Common myeloid progenitor, CD34-positive (primary cell): ENCODE results near the gene BRICD5.

Experiments
- CTCF ChIA-PET: fragments of 350-600 bp; sonication (Branson Sonifier 250); formaldehyde crosslinking; loops from one replicate; lab custom pipeline; 2021; ENCODE audit warnings: antibody characterized with exemption; lab: Charles Lee
- POLR2A ChIA-PET: fragments of 350-600 bp; sonication (Branson Sonifier 250); formaldehyde crosslinking; loops from one replicate; lab custom pipeline; 2021; ENCODE audit warnings: antibody characterized with exemption; lab: Charles Lee
- DNase-seq, 3 donors: peaks; one replicate each; pipeline versions ENCODE4 v3.0.0 to v3.0.0-alpha.2; 2013
- H3K27ac ChIP-seq, 2 experiments: 1 replicate in 1 of 2; 2 replicates in 1 of 2; pipeline ENCODE4 v1.7.0; 2013; ENCODE audit warnings: inconsistent platforms in 2 of 2, low read length in 2 of 2, mild to moderate bottlenecking in 2 of 2, low read depth in 1 of 2, moderate library complexity in 1 of 2; ENCODE audit not compliant: severe bottlenecking in 2 of 2, insufficient read depth in 1 of 2, poor library complexity in 1 of 2
- H3K27me3 ChIP-seq, 5 experiments: replicated peaks in 2 of 5; 1 replicate in 3 of 5; 2 replicates in 2 of 5; pipeline versions ENCODE4 v1.6.1 to v1.7.0; 2013; ENCODE audit warnings: low read length in 4 of 5, mild to moderate bottlenecking in 2 of 5, moderate library complexity in 2 of 5, inconsistent platforms in 1 of 5; ENCODE audit not compliant: insufficient read depth in 5 of 5, control insufficient read depth in 4 of 5
- H3K36me3 ChIP-seq, 4 experiments: 1 replicate in 2 of 4; 2 replicates in 2 of 4; pipeline versions ENCODE4 v1.6.1 to v1.7.0; 2013; ENCODE audit warnings: low read length in 3 of 4, control low read depth in 1 of 4, mild to moderate bottlenecking in 1 of 4; ENCODE audit not compliant: control insufficient read depth in 4 of 4, insufficient read depth in 4 of 4
- H3K4me1 ChIP-seq, 4 experiments: 1 replicate in 3 of 4; 2 replicates in 1 of 4; pipeline versions ENCODE4 v1.6.1 to v1.7.1; 2013; ENCODE audit warnings: low read length in 3 of 4, mild to moderate bottlenecking in 3 of 4, control low read depth in 1 of 4, inconsistent platforms in 1 of 4, moderate library complexity in 1 of 4; ENCODE audit not compliant: control insufficient read depth in 4 of 4, insufficient read depth in 4 of 4; ENCODE audit errors: control extremely low read depth in 1 of 4
- H3K4me3 ChIP-seq, 7 experiments: 1 replicate in 4 of 7; 2 replicates in 3 of 7; pipeline versions ENCODE4 v1.5.1 to v1.7.0; 2013; ENCODE audit warnings: mild to moderate bottlenecking in 7 of 7, low read length in 6 of 7, moderate library complexity in 6 of 7, inconsistent platforms in 2 of 7, low read depth in 2 of 7, control low read depth in 1 of 7; ENCODE audit not compliant: insufficient read depth in 4 of 7, control insufficient read depth in 1 of 7; ENCODE audit errors: extremely low read depth in 1 of 7
- H3K9me3 ChIP-seq, 5 experiments: 1 replicate in 4 of 5; 2 replicates in 1 of 5; pipeline versions ENCODE4 v1.6.1 to v1.7.1; 2013; ENCODE audit warnings: low read length in 4 of 5, mild to moderate bottlenecking in 2 of 5, inconsistent platforms in 1 of 5, low read depth in 1 of 5, moderate library complexity in 1 of 5; ENCODE audit not compliant: control insufficient read depth in 4 of 5, insufficient read depth in 2 of 5; ENCODE audit errors: control extremely low read depth in 1 of 5
- WGBS: methylation state at CpG from one replicate; pipeline ENCODE4 v1.1.5; 2013; ENCODE audit not compliant: insufficient coverage; 5-methylcytosine and 5-hydroxymethylcytosine counted together

The BRICD5 gene

DNA sequence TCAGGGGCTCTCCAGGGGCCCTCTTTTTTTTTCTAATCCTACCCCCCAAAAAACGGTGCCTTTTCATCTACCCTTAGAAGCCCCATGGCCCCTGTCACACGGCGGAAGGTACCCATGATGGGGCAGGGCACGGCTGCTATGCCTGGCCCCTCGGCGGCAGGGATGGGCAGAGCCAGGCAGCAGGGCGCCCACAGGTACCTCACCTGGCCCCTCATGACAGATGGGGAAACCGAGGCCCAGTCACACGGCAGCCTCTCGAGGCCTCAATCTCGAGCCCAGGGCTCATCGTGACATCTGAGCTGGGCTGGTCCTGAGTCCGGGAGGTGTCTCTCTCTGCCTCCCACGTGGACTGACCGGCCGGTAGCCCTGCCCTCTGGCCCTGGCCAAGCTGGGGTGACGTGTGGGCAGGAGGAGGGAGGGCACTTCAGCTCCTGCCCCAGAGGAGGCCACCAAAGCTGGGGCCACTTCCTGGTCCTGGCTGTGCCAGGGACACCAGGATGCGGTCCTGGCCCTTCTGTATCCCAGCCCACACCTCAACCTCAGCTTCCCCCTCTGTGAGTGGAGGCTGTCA lies 43.5 kb downstream of the BRICD5 start:
- POLR2A ChIA-PET: interaction anchor here (0.7 kb wide), 1 partner anchor 12 kb away, joined by 4 read pairs; the partner anchor contains the start of gene TRAF7
- no peaks in the 10 kb centered on the region for H3K4me1 ChIP-seq
- no peaks in the 10 kb centered on the region for H3K27me3 ChIP-seq
- no peak overlapping the region for H3K4me3 ChIP-seq
- peaks cover 0 to 8% (median 0%) of the 10 kb centered on the region in 5 experiments for H3K9me3 ChIP-seq
- CTCF ChIA-PET: interaction anchor here (0.8 kb wide), 1 partner anchor 12 kb away, joined by 4 read pairs; the partner anchor contains the start of gene TRAF7
- no peak for DNase-seq
- WGBS: 97% methylated on average over 15 of the region's 18 CpGs
- H3K36me3 ChIP-seq: peaks cover 4 to 70% (median 40%) of the 10 kb centered on the region in 4 experiments
- H3K27ac ChIP-seq: no peak overlapping the region

DNA sequence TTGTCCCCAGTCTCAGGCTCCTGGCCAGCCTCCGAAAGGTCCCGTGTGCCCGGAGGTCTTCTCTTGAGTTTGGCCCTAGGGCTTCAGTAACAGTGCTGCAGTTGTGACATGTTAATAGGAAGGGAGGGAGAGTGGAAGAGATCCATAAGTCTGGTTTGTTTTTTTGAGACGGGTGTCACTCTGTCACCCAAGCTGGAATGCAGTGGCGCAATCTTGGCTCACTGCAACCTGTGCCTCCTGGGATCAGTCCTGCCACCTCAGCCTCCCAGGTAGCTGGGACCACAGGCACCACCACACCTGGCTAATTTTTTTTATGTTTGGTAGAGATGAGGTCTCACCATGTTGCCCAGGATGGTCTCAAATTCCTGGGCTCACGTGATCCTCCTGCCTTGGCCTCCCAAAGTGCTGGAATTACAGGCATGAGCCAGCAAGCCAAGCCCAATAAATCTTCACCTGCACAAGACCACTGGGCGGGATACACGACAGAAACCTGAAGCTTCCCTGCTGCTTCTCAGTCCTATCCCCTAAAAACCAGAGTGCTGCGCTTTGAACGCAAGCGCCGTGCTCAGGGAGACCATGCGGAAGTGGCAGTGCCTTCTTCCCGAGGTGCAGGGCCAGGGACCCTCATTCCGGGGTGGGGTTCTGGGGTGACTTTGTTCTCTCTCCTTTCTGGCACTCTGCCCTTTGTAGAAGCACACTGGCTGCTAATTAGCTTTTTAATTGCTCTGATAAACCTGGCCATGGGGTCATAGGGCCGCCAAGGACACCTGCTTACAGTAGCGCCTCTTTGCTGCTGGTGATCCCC lies 44.2 kb downstream of the BRICD5 start:
- ChIA-PET CTCF (interaction anchor here (0.8 kb wide), 1 partner anchor 11 kb away, joined by 4 read pairs; the partner anchor contains the start of gene TRAF7), POLR2A (interaction anchor here (0.7 kb wide), 1 partner anchor 11 kb away, joined by 4 read pairs; the partner anchor contains the start of gene TRAF7)
- H3K27ac ChIP-seq: no peak overlapping the region
- no peaks in the 10 kb centered on the region for H3K27me3 ChIP-seq
- no peak for DNase-seq
- H3K4me3 ChIP-seq: no peak overlapping the region
- peaks cover 0 to 8% (median 0%) of the 10 kb centered on the region in 5 experiments for H3K9me3 ChIP-seq
- 98% methylated on average over 12 of the region's 17 CpGs for WGBS
- no peaks in the 10 kb centered on the region for H3K4me1 ChIP-seq
- peaks cover 4 to 65% (median 36%) of the 10 kb centered on the region in 4 experiments for H3K36me3 ChIP-seq

DNA sequence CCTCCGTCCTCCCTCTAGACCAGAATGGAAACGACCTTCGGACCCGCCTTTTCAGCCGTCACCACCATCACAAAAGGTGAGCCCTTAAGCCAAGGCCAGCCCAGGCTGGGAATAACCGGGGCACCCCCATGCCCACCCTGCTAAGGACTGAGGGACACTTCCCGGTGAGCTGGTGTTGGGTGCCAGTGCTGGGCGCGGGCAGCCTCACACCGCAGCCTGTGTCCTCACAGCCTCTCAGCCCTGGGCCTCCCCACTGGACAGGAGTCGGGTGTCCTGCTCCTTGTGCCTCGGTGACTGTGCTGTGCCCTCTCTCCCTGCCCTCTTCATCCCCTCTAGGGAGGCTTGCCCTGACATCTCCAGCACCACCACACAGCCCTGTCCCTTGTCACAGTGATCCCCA lies 44.8 kb downstream of the BRICD5 start:
- no peak for DNase-seq
- Histone ChIP-seq H3K27ac (no peak overlapping the region), H3K36me3 (peaks cover 4 to 62% (median 33%) of the 10 kb centered on the region in 4 experiments), H3K4me1 (no peaks in the 10 kb centered on the region), H3K27me3 (no peaks in the 10 kb centered on the region), H3K9me3 (peaks cover 0 to 8% (median 0%) of the 10 kb centered on the region in 5 experiments), H3K4me3 (no peak overlapping the region)
- ChIA-PET CTCF (no interaction called here), POLR2A (no interaction called here)
- 98% methylated on average over 11 of the region's 12 CpGs for WGBS

DNA sequence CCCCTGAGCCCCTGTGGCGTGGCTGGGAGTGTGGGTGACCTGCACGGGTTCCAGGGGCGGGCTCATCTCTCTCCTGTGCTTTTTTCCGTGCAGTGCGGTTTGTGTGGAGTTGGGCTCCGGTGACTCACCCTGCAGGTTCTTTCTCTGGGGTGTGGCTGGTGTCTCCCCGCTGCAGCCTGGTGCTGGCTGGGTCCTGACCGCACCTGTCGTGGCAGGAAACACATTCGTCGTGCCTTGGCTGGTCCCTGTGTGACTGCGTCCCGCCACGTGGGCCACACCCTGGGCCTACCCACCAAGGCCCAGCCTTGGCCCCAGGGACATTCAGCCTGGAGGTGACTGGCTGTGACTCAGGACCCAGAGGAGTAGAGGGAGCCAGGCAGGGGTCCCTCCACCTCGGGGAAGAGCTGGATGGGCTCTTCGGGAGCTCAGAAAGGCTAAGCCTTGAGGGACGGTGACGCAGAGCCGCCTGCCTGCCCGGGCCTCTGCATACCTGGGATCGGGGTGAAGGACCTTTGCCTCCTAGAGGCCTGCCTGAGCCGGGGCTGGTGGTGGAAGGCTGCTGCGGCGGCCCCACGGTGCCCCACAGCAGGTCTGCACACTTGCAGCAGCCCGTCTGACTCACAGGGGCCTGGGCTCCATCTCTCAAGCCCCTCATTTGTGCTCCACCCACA lies 47.3 kb downstream of the BRICD5 start:
- ChIA-PET POLR2A (no interaction called here), CTCF (no interaction called here)
- DNase-seq: no peak
- H3K4me1 ChIP-seq: peaks cover 0 to 3% (median 1%) of the 10 kb centered on the region in 4 experiments
- no peak overlapping the region for H3K27ac ChIP-seq
- H3K9me3 ChIP-seq: peaks cover 0 to 8% (median 0%) of the 10 kb centered on the region in 5 experiments
- 98% methylated on average over 17 of the region's 26 CpGs for WGBS
- no peaks in the 10 kb centered on the region for H3K27me3 ChIP-seq
- no peak overlapping the region for H3K4me3 ChIP-seq
- peaks cover 4 to 47% (median 24%) of the 10 kb centered on the region in 4 experiments for H3K36me3 ChIP-seq

DNA sequence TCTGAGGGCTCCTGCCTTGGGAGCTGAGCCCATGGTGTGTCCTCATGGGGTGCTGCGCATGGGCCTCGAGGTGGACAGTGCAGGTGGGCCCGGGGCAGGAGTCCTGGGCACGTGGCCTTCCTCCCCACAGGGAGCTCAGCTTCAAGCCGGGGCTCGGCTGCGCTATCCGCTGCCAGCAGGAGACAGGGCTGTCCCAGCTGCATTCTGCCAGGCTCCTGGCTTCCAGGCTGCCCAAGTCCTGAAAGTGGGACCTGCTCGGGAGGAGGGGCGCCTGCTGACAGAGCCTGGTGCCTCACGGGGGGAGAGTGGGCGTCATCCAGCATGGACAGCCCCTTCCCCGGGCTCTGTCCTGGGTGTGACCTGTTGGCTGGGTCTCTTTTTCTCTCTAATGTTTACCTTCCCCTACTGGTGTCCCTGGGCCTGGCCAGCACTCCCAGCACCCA lies 48.0 kb downstream of the BRICD5 start:
- 95% methylated on average over 12 of the region's 13 CpGs for WGBS
- POLR2A ChIA-PET: no interaction called here

DNA sequence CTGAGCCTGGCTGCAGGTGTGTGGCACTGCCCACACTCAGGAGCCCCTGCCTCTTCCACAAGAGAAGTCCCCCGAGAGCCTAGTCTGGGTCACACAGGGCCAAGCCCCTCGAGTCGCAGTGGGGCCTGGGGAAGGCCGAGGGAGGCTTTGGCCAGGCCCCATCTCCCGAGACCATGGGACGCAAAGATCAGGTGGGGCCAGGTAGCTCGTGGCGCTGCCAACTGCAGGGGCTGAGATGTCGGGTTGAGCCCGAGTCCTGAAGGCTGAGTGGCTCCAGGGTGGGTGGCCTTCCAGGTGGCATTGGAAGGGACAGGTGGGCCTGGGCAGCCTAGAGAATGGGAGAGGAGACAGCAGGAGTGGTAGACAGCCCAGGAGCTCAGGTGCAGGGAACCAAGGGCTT lies 48.8 kb downstream of the BRICD5 start:
- ChIA-PET CTCF (interaction anchor here (0.6 to 1.1 kb wide), 2 partner anchors 14 to 22 kb away, joined by 3 read pairs; no protein-coding TSS in a partner anchor), POLR2A (no interaction called here)
- H3K4me1 ChIP-seq: peaks cover 0 to 12% (median 7%) of the 10 kb centered on the region in 4 experiments
- no peaks in the 10 kb centered on the region for H3K27me3 ChIP-seq
- H3K9me3 ChIP-seq: peaks cover 0 to 8% (median 0%) of the 10 kb centered on the region in 5 experiments
- no peak overlapping the region for H3K27ac ChIP-seq
- H3K36me3 ChIP-seq: peaks cover 4 to 37% (median 11%) of the 10 kb centered on the region in 4 experiments
- H3K4me3 ChIP-seq: no peak overlapping the region
- 91% methylated on average over 10 of the region's 10 CpGs for WGBS
- DNase-seq: no peak

More for the DNA sequence above, 48.0 kb downstream of the BRICD5 start:
- H3K27me3 ChIP-seq: no peaks in the 10 kb centered on the region
- CTCF ChIA-PET: interaction anchor here (0.8 to 1.1 kb wide), 2 partner anchors 15 to 22 kb away, joined by 3 read pairs; no protein-coding TSS in a partner anchor
- H3K9me3 ChIP-seq: peaks cover 0 to 8% (median 0%) of the 10 kb centered on the region in 5 experiments
- H3K4me3 ChIP-seq: no peak overlapping the region
- DNase-seq: no peak
- H3K27ac ChIP-seq: no peak overlapping the region
- H3K36me3 ChIP-seq: peaks cover 4 to 45% (median 18%) of the 10 kb centered on the region in 4 experiments
- peaks cover 0 to 5% (median 3%) of the 10 kb centered on the region in 4 experiments for H3K4me1 ChIP-seq
